MCF 10A (cell line): ENCODE data around the gene ACMSD. TPM values are rescaled to one million over a fixed set of nuclear protein-coding genes. Genes with fewer than 3 reads are reported as not detected.
"Not testable (repeated sequence)": the region's sequence is repeated elsewhere in the genome, so short reads cannot be mapped to it uniquely, and the experiment has no call there.

Experiments
- BruUV-seq: library from RNA; stranded (reverse); fragments of 400-500 nt; replicated peaks from 2 replicates; lab custom pipeline; 2021; lab: Mats Ljungman, UMichigan
- CTCF ChIA-PET: fragments of 300-600 bp; sonication (Branson Sonifier 250); formaldehyde crosslinking; extraction: SDS; loops from one replicate; lab custom pipeline; 2021; ENCODE audit warnings: antibody characterized with exemption, inconsistent platforms; lab: Yijun Ruan, JAX
- POLR2A ChIA-PET: fragments of 300-600, 350-650 bp; sonication (Branson Sonifier 250); formaldehyde crosslinking; extraction: SDS; loops from one replicate; lab custom pipeline; 2020; ENCODE audit warnings: antibody characterized with exemption, inconsistent platforms; lab: Yijun Ruan, JAX
- DNase-seq: peaks from one replicate; pipeline ENCODE4 v3.0.0-alpha.2; 2018; ENCODE audit not compliant: unreplicated experiment
- H3K27ac Mint-ChIP-seq: one replicate; pipeline ENCODE4 v1.8.0; 2022; ENCODE audit warnings: mild to moderate bottlenecking, low read depth, mixed read lengths; ENCODE audit not compliant: unreplicated experiment
- H3K27me3 Mint-ChIP-seq: one replicate; pipeline ENCODE4 v1.8.0; 2022; ENCODE audit warnings: mixed read lengths; ENCODE audit not compliant: insufficient read depth, unreplicated experiment
- H3K36me3 Mint-ChIP-seq: one replicate; pipeline ENCODE4 v1.8.0; 2022; ENCODE audit warnings: mild to moderate bottlenecking, moderate library complexity, mixed read lengths; ENCODE audit not compliant: insufficient read depth, unreplicated experiment
- H3K4me1 Mint-ChIP-seq: one replicate; pipeline ENCODE4 v1.8.0; 2022; ENCODE audit warnings: mixed read lengths; ENCODE audit not compliant: insufficient read depth, unreplicated experiment
- H3K4me3 Mint-ChIP-seq: one replicate; pipeline ENCODE4 v1.8.0; 2022; ENCODE audit warnings: mild to moderate bottlenecking, moderate library complexity, mixed read lengths; ENCODE audit not compliant: unreplicated experiment
- H3K9me3 Mint-ChIP-seq: one replicate; pipeline ENCODE4 v1.8.0; 2022; ENCODE audit warnings: mixed read lengths; ENCODE audit not compliant: unreplicated experiment
- intact Hi-C: fragments of 100-400 bp; cut with micrococcal nuclease; formaldehyde crosslinking; loops from 2 replicates; pipeline ENCODE4 v1.14.1; 2022
- total RNA-seq: library from RNA; stranded (reverse); gene quantifications from 2 replicates; pipeline ENCODE4 v1.2.3, GENCODE V29; 2022
- TF ChIP-seq, protein P1 (sequence below): fragments of 200-600 bp; IDR thresholded peaks from one replicate; pipeline ENCODE4 v1.8.0; 2022; ENCODE audit warnings: antibody characterized with exemption, mild to moderate bottlenecking; ENCODE audit not compliant: unreplicated experiment

Gene ACMSD
- total RNA-seq, 1 experiment from 2014 or later: not detected

- Mint-ChIP-seq H3K27ac (no peak overlapping the region), H3K27me3 (no peaks in the 10 kb centered on the region), H3K4me1 (peaks cover 4% of the 10 kb centered on the region), H3K9me3 (peaks cover 7% of the 10 kb centered on the region), H3K36me3 (peaks cover 7% of the 10 kb centered on the region), H3K4me3 (no peak overlapping the region)
- peak; percentile 20 for DNase-seq
- no TSS peak for BruUV-seq
- TF ChIP-seq, protein P1, sequence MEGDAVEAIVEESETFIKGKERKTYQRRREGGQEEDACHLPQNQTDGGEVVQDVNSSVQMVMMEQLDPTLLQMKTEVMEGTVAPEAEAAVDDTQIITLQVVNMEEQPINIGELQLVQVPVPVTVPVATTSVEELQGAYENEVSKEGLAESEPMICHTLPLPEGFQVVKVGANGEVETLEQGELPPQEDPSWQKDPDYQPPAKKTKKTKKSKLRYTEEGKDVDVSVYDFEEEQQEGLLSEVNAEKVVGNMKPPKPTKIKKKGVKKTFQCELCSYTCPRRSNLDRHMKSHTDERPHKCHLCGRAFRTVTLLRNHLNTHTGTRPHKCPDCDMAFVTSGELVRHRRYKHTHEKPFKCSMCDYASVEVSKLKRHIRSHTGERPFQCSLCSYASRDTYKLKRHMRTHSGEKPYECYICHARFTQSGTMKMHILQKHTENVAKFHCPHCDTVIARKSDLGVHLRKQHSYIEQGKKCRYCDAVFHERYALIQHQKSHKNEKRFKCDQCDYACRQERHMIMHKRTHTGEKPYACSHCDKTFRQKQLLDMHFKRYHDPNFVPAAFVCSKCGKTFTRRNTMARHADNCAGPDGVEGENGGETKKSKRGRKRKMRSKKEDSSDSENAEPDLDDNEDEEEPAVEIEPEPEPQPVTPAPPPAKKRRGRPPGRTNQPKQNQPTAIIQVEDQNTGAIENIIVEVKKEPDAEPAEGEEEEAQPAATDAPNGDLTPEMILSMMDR: no peak
- CTCF ChIA-PET: interaction anchor here (0.6 to 2.7 kb wide), 5 partner anchors 431 to 523 kb away, joined by 4 to 21 read pairs (median 5); no protein-coding TSS in a partner anchor
- POLR2A ChIA-PET: interaction anchor here (0.6 kb wide), 1 partner anchor 15 kb away, joined by 3 read pairs; no protein-coding TSS in a partner anchor
- intact Hi-C loops: no loop called here
These were observed 61.7 kb downstream of the ACMSD start for GRCh38 chr2:134900151-134900550.

DNA sequence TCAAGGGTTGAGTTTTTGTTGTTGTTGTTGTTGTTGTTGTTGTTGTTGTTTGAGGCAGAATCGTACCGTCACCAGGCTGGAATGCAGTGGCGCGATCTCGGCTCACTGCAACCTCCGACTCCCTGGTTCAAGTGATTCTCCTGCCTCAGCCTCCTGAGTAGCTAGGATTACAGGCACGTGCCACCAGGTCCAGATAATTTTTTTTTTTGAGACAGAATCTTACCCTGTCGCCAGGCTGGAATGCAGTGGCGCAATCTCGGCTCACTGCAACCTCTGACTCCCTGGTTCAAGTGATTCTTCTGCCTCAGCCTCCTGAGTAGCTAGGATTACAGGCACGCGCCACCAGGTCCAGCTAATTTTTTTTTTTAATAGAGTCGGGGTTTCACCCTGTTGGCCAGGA lies 65.3 kb downstream of the ACMSD start:
- H3K36me3 Mint-ChIP-seq, H3K4me3 Mint-ChIP-seq, H3K9me3 Mint-ChIP-seq, BruUV-seq, H3K27me3 Mint-ChIP-seq, DNase-seq, POLR2A ChIA-PET, H3K4me1 Mint-ChIP-seq, H3K27ac Mint-ChIP-seq, intact Hi-C loops: not testable (repeated sequence)
- CTCF ChIA-PET: interaction anchor here (0.7 to 1.2 kb wide), 2 partner anchors 443 to 452 kb away, joined by 3 to 4 read pairs; no protein-coding TSS in a partner anchor

DNA sequence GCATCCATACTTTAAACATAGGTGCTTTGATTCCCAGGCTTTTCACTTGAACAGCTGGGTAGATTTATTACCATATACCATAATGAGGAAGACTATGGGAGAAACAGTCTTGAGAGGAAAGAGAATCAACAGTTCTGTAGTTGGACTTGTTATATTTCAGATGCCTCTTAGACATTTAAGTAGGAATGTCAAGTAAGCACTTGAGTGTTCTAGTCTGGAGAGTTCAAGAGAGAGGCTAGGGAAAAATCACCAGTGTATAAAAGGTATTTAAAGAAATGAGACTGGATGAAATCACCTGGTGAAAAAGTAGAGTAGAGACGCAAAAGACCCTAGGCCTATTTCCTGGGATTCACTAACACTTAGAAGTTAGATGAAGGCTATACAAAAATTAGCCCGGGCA lies 66.8 kb downstream of the ACMSD start:
- H3K9me3 Mint-ChIP-seq: peaks cover 7% of the 10 kb centered on the region
- intact Hi-C loops: no loop called here
- peaks cover 2% of the 10 kb centered on the region for H3K4me1 Mint-ChIP-seq
- ChIA-PET CTCF (no interaction called here), POLR2A (no interaction called here)
- H3K4me3 Mint-ChIP-seq: no peak overlapping the region
- peaks cover 4% of the 10 kb centered on the region for H3K36me3 Mint-ChIP-seq
- no peak for DNase-seq
- no TSS peak for BruUV-seq
- TF ChIP-seq, protein P1: no peak
- H3K27ac Mint-ChIP-seq: no peak overlapping the region
- no peaks in the 10 kb centered on the region for H3K27me3 Mint-ChIP-seq

- H3K9me3 Mint-ChIP-seq: peaks cover 7% of the 10 kb centered on the region
- ChIA-PET POLR2A (interaction anchor here (1.6 kb wide), 1 partner anchor 10 kb away, joined by 7 read pairs; no protein-coding TSS in a partner anchor), CTCF (interaction anchor here (0.8 to 1.6 kb wide), 2 partner anchors 8 to 455 kb away, joined by 3 to 6 read pairs; no protein-coding TSS in a partner anchor)
- H3K36me3 Mint-ChIP-seq: no peaks in the 10 kb centered on the region
- TF ChIP-seq, protein P1: no peak
- no peak overlapping the region for H3K4me3 Mint-ChIP-seq
- intact Hi-C loops: no loop called here
- no peaks in the 10 kb centered on the region for H3K4me1 Mint-ChIP-seq
- BruUV-seq: no TSS peak
- H3K27me3 Mint-ChIP-seq: no peaks in the 10 kb centered on the region
- H3K27ac Mint-ChIP-seq: no peak overlapping the region
- no peak for DNase-seq
These were observed 68.3 kb downstream of the ACMSD start for GRCh38 chr2:134906726-134907125.

GRCh38 chr2:134907441-134908116 lies 69.2 kb downstream of the ACMSD start:
- H3K27ac Mint-ChIP-seq, DNase-seq, H3K4me1 Mint-ChIP-seq, intact Hi-C loops, H3K36me3 Mint-ChIP-seq, H3K9me3 Mint-ChIP-seq, H3K27me3 Mint-ChIP-seq, BruUV-seq, H3K4me3 Mint-ChIP-seq: not testable (repeated sequence)
- ChIA-PET POLR2A (interaction anchor here (1.6 kb wide), 1 partner anchor 10 kb away, joined by 7 read pairs; no protein-coding TSS in a partner anchor), CTCF (interaction anchor here (0.8 to 1.6 kb wide), 2 partner anchors 9 to 456 kb away, joined by 3 to 6 read pairs; no protein-coding TSS in a partner anchor)
